ENCODE results near the gene HM13. TPM values are rescaled to one million over a fixed set of nuclear protein-coding genes. Genes with fewer than 3 reads are reported as not detected.

HM13 gene
- total and polyA plus RNA-seq, 9 of the 15 experiments (the other 6 are each of a cell fraction or from before 2014, with no cell fraction given), result 7.7 to 136 (median 74.5) TPM

DNA sequence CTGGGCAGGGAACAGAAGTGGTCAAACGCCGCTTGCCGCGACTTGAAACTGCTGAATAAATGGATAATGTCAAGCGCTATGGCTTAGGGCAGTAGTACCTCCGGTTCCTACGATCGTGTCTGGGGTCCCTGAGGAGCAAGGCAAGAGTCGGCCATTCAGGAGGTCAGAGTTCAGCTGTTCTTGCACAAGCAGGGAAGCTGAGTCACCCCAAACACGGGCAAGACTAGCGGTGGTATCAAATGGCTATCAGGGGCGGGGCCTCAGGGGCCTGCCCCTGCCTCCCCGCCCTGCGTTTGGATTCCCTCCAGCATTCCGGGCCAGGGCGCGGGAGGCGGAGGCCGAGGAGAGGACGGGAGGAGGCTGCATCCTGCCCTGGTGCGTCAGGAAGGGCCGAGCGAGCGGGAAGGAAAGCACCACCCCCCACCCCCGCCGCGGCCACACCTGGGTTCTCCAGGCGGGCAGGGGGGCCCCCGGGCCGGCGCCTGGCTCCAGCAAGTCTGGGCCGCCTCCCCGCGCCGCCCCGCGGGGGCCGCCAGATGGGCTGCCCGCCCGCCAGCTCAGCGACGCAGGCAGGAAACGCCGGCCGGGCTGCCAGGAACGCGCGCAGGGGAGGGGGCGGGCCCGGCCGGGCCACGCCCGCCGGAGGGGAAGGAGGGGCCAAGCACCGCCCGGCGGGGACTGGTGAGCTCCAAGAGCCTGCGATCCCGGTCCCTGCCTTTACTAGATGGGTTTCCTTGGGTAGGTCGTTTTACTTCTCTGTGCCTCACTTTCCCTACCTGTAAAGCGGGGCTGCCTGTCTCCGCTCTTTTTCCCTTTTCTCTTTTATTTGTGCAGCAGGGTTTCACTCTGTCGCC is 58.7 kb downstream of the HM13 start (continued):
- TF ChIP-seq ETS1 (conservative IDR thresholded peaks at IDR 0.05; ENCODE audit: control insufficient read depth, low read depth, low read length) (no peak; the same call in none of the 2 replicates), ZNF311 (CRISPR knock-in tag; IDR thresholded peaks at IDR 0.05) (peak; percentile 82; the same call in 1 of the 2 replicates), HOMEZ (CRISPR knock-in tag; IDR thresholded peaks at IDR 0.05) (no peak), ZKSCAN1 (IDR thresholded peaks at IDR 0.05; ENCODE audit: low read depth, low read length) (no peak; the same call in 1 of the 2 replicates), CBX8 (IDR thresholded peaks at IDR 0.05; ENCODE audit: borderline replicate concordance, extremely low read depth, low read depth, low read length, poor library complexity, severe bottlenecking) (no peak), DLX4 (CRISPR knock-in tag; IDR thresholded peaks at IDR 0.05) (no peak), PYGO2 (tag; IDR thresholded peaks at IDR 0.05) (no peak), RBM17 (IDR thresholded peaks at IDR 0.05; ENCODE audit: borderline replicate concordance, low read depth, low read length) (no peak), ZKSCAN8 (CRISPR knock-in tag; IDR thresholded peaks at IDR 0.05) (no peak; the same call in 1 of the 2 replicates), KLF16 (IDR thresholded peaks at IDR 0.05) (peak; percentile 63), E2F3 (CRISPR knock-in tag; IDR thresholded peaks at IDR 0.05) (0 out of 2 replicates have a peak, but pooled peaks have one; percentile 73), ZNF217 (CRISPR knock-in tag; IDR thresholded peaks at IDR 0.05) (no peak), NFATC3 (IDR thresholded peaks at IDR 0.05) (no peak), NR1H2 (CRISPR knock-in tag; IDR thresholded peaks at IDR 0.05) (no peak), POLR2B (IDR thresholded peaks at IDR 0.05; ENCODE audit: low read depth, partially characterized antibody) (peak; percentile 84), EHMT2 (IDR thresholded peaks at IDR 0.05) (no peak)
- TF ChIP-seq, protein P1, sequence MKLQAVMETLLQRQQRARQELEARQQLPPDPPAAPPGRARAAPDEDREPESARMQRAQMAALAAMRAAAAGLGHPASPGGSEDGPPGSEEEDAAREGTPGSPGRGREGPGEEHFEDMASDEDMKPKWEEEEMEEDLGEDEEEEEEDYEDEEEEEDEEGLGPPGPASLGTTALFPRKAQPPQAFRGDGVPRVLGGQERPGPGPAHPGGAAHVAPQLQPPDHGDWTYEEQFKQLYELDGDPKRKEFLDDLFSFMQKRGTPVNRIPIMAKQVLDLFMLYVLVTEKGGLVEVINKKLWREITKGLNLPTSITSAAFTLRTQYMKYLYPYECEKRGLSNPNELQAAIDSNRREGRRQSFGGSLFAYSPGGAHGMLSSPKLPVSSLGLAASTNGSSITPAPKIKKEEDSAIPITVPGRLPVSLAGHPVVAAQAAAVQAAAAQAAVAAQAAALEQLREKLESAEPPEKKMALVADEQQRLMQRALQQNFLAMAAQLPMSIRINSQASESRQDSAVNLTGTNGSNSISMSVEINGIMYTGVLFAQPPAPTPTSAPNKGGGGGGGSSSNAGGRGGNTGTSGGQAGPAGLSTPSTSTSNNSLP (IDR thresholded peaks at IDR 0.05; ENCODE audit: borderline replicate concordance, low read depth, low read length), result peak; percentile 85
- TF ChIP-seq, protein P2, sequence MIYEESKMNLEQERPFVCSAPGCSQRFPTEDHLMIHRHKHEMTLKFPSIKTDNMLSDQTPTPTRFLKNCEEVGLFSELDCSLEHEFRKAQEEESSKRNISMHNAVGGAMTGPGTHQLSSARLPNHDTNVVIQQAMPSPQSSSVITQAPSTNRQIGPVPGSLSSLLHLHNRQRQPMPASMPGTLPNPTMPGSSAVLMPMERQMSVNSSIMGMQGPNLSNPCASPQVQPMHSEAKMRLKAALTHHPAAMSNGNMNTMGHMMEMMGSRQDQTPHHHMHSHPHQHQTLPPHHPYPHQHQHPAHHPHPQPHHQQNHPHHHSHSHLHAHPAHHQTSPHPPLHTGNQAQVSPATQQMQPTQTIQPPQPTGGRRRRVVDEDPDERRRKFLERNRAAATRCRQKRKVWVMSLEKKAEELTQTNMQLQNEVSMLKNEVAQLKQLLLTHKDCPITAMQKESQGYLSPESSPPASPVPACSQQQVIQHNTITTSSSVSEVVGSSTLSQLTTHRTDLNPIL (CRISPR knock-in tag; IDR thresholded peaks at IDR 0.05), result peak; percentile 75; the same call in 1 of the 2 replicates
- TF ChIP-seq, protein P3, sequence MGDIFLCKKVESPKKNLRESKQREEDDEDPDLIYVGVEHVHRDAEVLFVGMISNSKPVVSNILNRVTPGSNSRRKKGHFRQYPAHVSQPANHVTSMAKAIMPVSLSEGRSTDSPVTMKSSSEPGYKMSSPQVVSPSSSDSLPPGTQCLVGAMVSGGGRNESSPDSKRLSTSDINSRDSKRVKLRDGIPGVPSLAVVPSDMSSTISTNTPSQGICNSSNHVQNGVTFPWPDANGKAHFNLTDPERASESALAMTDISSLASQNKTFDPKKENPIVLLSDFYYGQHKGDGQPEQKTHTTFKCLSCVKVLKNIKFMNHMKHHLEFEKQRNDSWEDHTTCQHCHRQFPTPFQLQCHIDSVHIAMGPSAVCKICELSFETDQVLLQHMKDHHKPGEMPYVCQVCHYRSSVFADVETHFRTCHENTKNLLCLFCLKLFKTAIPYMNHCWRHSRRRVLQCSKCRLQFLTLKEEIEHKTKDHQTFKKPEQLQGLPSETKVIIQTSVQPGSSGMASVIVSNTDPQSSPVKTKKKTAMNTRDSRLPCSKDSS (IDR thresholded peaks at IDR 0.05; ENCODE audit: low read depth, partially characterized antibody), result no peak
